ENCODE results near the gene RRM1. TPM values are rescaled to one million over a fixed set of nuclear protein-coding genes. Genes with fewer than 3 reads are reported as not detected.

RRM1 gene
- total RNA-seq, 1 experiment from 2014 or later = 88.8 TPM

- Mint-ChIP-seq H3K9me3 (no peaks in the 10 kb centered on the region), H3K4me1 (no peaks in the 10 kb centered on the region), H3K27me3 (ENCODE audit: low read depth) (no peaks in the 10 kb centered on the region), H3K27ac (no peak overlapping the region), H3K4me3 (no peak overlapping the region), H3K36me3 (peaks cover 58% of the 10 kb centered on the region)
- CTCF ChIA-PET = no interaction called here
- ATAC-seq (no peak), DNase-seq (ENCODE audit: low spot score) (no peak)
- no peak for TF ChIP-seq CREB1 (CRISPR knock-in tag; IDR thresholded peaks at IDR 0.05)
- no peak for TF ChIP-seq JUN (CRISPR knock-in tag; IDR thresholded peaks at IDR 0.05)
- TF ChIP-seq E2F5 (CRISPR knock-in tag; IDR thresholded peaks at IDR 0.05) = no peak
- TF ChIP-seq TP53 (CRISPR knock-in tag; IDR thresholded peaks at IDR 0.05) = no peak
- no peak for TF ChIP-seq ZNF219 (CRISPR knock-in tag; IDR thresholded peaks at IDR 0.05; ENCODE audit: borderline replicate concordance)
- TF ChIP-seq OVOL2 (CRISPR knock-in tag; IDR thresholded peaks at IDR 0.05; ENCODE audit: borderline replicate concordance) = no peak
- no peak for TF ChIP-seq SOX15 (CRISPR knock-in tag; IDR thresholded peaks at IDR 0.05)
- no peak for TF ChIP-seq HMGA2 (CRISPR knock-in tag; IDR thresholded peaks at IDR 0.05)
- no peak for TF ChIP-seq IRF1 (CRISPR knock-in tag; IDR thresholded peaks at IDR 0.05)
- no peak for TF ChIP-seq TCF7 (CRISPR knock-in tag; IDR thresholded peaks at IDR 0.05; ENCODE audit: low read depth)
- no peak for TF ChIP-seq HMGXB4 (CRISPR knock-in tag; IDR thresholded peaks at IDR 0.05)
- no peak for TF ChIP-seq ARID4B (CRISPR knock-in tag; IDR thresholded peaks at IDR 0.05; ENCODE audit: borderline replicate concordance)
- no peak for TF ChIP-seq MAX (CRISPR knock-in tag; IDR thresholded peaks at IDR 0.05)
- no peak for TF ChIP-seq ZNF121 (CRISPR knock-in tag; IDR thresholded peaks at IDR 0.05)
- no peak for TF ChIP-seq GRHL2 (CRISPR knock-in tag; IDR thresholded peaks at IDR 0.05; ENCODE audit: insufficient replicate concordance, severe bottlenecking)
- no peak for TF ChIP-seq NFATC4 (CRISPR knock-in tag; IDR thresholded peaks at IDR 0.05)
- TF ChIP-seq ZNF138 (CRISPR knock-in tag; conservative IDR thresholded peaks at IDR 0.05) = no peak
- POLR2A ChIA-PET = no interaction called here
Measured at GRCh38 chr11:4125141-4125540, 30.5 kb downstream of the RRM1 start.

GRCh38 chr11:4127357-4127756 lies 32.8 kb downstream of the RRM1 start:
- ATAC-seq (no peak), DNase-seq (ENCODE audit: low spot score) (no peak)
- Mint-ChIP-seq H3K27me3 (ENCODE audit: low read depth) (no peaks in the 10 kb centered on the region), H3K4me3 (no peak overlapping the region), H3K9me3 (no peaks in the 10 kb centered on the region), H3K4me1 (no peaks in the 10 kb centered on the region), H3K36me3 (peaks cover 53% of the 10 kb centered on the region), H3K27ac (no peak overlapping the region)
- ChIA-PET CTCF (no interaction called here), POLR2A (no interaction called here)
- no peak for TF ChIP-seq SMAD4 (CRISPR knock-in tag; IDR thresholded peaks at IDR 0.05)
- TF ChIP-seq ZNF425 (CRISPR knock-in tag; conservative IDR thresholded peaks at IDR 0.05) = no peak
- no peak for TF ChIP-seq ARID4B (CRISPR knock-in tag; IDR thresholded peaks at IDR 0.05; ENCODE audit: borderline replicate concordance)
- no peak for TF ChIP-seq ELF4 (CRISPR knock-in tag; IDR thresholded peaks at IDR 0.05; ENCODE audit: low read depth)

All from WTC11 (cell line).